ENCODE results near the gene EDA. TPM values are rescaled to one million over a fixed set of nuclear protein-coding genes. Genes with fewer than 3 reads are reported as not detected.
A peak's percentile ranks its signal among the peaks of the same experiment; 100 is the strongest.

The EDA gene
- total and polyA plus RNA-seq, 2 of the 13 experiments (the other 11 are each of a cell fraction or from before 2014, with no cell fraction given), result 8.8 to 11.2 TPM

DNA sequence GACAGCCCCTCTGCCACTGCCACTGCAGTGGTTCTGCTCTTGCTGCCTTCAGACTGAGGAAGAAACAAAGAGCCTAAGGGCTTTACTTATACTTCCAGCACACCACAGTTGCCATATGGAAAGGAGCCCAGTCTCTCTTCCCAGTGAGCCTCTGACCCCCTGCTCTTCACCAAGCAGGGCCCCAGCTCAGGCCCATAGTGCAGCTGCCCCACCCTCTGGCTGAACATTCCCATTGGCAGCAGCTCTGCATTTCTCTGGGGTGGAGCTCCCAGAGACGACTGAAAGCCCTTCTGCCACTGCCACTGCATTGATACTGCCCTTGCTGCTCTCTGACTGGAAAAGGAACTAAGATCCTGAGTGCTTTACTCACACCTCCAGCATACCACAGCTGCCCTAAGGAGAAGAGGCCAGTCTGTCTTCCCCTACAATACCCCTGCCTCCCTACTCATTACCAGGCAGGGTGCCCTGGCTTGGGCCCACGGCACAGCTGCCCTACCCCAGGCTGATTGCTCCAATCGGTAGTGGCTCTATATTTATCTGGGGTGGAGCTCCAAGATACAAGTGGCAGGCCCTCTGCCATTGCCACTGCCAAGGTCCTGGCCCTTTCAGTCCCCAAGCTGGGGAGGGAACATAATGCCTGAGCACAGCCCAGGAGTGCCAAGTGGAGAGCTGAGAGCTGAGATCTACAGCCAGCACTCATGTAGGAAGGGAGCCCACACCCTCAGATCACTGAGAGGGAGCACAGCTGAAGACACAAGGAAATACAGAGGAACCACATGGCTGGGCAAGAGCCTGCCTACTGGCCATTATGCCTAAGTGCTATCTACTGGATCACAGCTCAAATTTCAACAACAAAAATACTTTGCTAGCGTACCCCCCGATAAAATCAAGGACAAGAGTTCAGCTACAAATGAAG, 397.8 kb downstream of the EDA start:
- POLR2A ChIA-PET, result no interaction called here
- Histone ChIP-seq H3K9ac (ENCODE audit: insufficient read depth, low read depth, low read length) (no peak overlapping the region), H3K27me3 (ENCODE audit: control insufficient read depth in 1 of 2, insufficient read depth in 2 of 2, low read length in 2 of 2) (no peaks in the 10 kb centered on the region), H3K36me3 (replicated peaks in 1 of 2; ENCODE audit: control insufficient read depth in 1 of 2, insufficient read depth in 2 of 2, low read length in 2 of 2) (no peaks in the 10 kb centered on the region), H3K27ac (ENCODE audit: extremely low read length, insufficient read depth, low read length) (no peak overlapping the region), H3K79me2 (ENCODE audit: insufficient read depth, low read length) (no peaks in the 10 kb centered on the region), H3K4me3 (replicated peaks in 1 of 3; ENCODE audit: insufficient read depth in 1 of 3, low read depth in 2 of 3, low read length in 3 of 3) (no peak overlapping the region), H2AFZ (ENCODE audit: low read length) (no peak overlapping the region), H3K4me1 (ENCODE audit: insufficient read depth, low read length) (no peaks in the 10 kb centered on the region), H4K20me1 (ENCODE audit: insufficient read depth, low read length) (no peaks in the 10 kb centered on the region), H3K4me2 (ENCODE audit: low read depth, low read length) (no peak overlapping the region), H3K9me3 (ENCODE audit: low read length) (no peaks in the 10 kb centered on the region)
- DNase-seq (ENCODE audit: low spot score) (no peak), FAIRE-seq (no peak), ATAC-seq (peak; percentile 38; the same call in 1 of the 3 replicates)
- WGBS (ENCODE audit: low lambda C conversion rate), result 93% methylated on average over 2 of the region's 5 CpGs
- intact Hi-C loops (cut with micrococcal nuclease; ENCODE audit: unreplicated experiment), result no loop called here
- in situ Hi-C loops (cut with HindIII; ENCODE audit: extremely low pct_ligation_motif_present, low pct_unique_long_range_greater_than_20kb), result no loop called here
- no TSS peak for BruUV-seq (replicated peaks)
- TF ChIP-seq CHCHD3 (CRISPR knock-in tag; IDR thresholded peaks at IDR 0.05), result no peak
- TF ChIP-seq ZNF354B (CRISPR knock-in tag; IDR thresholded peaks at IDR 0.05), result no peak
- TF ChIP-seq SP1 (IDR thresholded peaks at IDR 0.05), result no peak
- TF ChIP-seq SP1 (CRISPR knock-in tag; IDR thresholded peaks at IDR 0.05), result no peak
- TF ChIP-seq, protein P1, sequence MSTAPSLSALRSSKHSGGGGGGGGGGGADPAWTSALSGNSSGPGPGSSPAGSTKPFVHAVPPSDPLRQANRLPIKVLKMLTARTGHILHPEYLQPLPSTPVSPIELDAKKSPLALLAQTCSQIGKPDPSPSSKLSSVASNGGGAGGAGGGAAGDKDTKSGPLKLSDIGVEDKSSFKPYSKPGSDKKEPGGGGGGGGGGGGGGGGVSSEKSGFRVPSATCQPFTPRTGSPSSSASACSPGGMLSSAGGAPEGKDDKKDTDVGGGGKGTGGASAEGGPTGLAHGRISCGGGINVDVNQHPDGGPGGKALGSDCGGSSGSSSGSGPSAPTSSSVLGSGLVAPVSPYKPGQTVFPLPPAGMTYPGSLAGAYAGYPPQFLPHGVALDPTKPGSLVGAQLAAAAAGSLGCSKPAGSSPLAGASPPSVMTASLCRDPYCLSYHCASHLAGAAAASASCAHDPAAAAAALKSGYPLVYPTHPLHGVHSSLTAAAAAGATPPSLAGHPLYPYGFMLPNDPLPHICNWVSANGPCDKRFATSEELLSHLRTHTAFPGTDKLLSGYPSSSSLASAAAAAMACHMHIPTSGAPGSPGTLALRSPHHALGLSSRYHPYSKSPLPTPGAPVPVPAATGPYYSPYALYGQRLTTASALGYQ (CRISPR knock-in tag; IDR thresholded peaks at IDR 0.05), result no peak
- no peak for TF ChIP-seq MYNN (CRISPR knock-in tag; IDR thresholded peaks at IDR 0.05; ENCODE audit: low read depth)
- no peak for TF ChIP-seq FOSL2 (CRISPR knock-in tag; IDR thresholded peaks at IDR 0.05)
- TF ChIP-seq ZNF660 (CRISPR knock-in tag; IDR thresholded peaks at IDR 0.05; ENCODE audit: borderline replicate concordance, low read depth), result no peak
- no peak for TF ChIP-seq BORCS8-MEF2B (CRISPR knock-in tag; IDR thresholded peaks at IDR 0.05)
- no peak for TF ChIP-seq ZNF605 (CRISPR knock-in tag; IDR thresholded peaks at IDR 0.05)
- no peak for TF ChIP-seq ZNF879 (CRISPR knock-in tag; IDR thresholded peaks at IDR 0.05)
- no peak for TF ChIP-seq MXD4 (CRISPR knock-in tag; IDR thresholded peaks at IDR 0.05)
- no peak for TF ChIP-seq ZNF326 (CRISPR knock-in tag; IDR thresholded peaks at IDR 0.05; ENCODE audit: borderline replicate concordance)
- no peak for TF ChIP-seq ZNF567 (CRISPR knock-in tag; IDR thresholded peaks at IDR 0.05; ENCODE audit: borderline replicate concordance)
- CTCF ChIA-PET (ENCODE audit: low intra/inter-chr PET ratio, low total read pairs), result no interaction called here
